Stomach (tissue), 9 donors: ENCODE measurements around the gene SDK2. TPM values are rescaled to one million over a fixed set of nuclear protein-coding genes. Genes with fewer than 3 reads are reported as not detected.

ENCODE experiments used
- DNase-seq, 2 donors: peaks; one replicate each; pipeline versions ENCODE4 v3.0.0 to v3.0.0-alpha.2; 2013 to 2019
- H3K27ac ChIP-seq, 5 donors: fragments of 200-600 bp in 4 of 5; sonication (generic) in 4 of 5; one replicate each; pipeline ENCODE4 v1.5.1; 2013 to 2019; ENCODE audit warnings: mild to moderate bottlenecking in 1 of 5, moderate library complexity in 1 of 5
- H3K27me3 ChIP-seq, 3 donors: fragments of 200-600 bp; sonication (generic); one replicate each; pipeline ENCODE4 v1.5.1; 2017 to 2019; ENCODE audit warnings: mixed run types in 1 of 3
- H3K36me3 ChIP-seq, 4 donors: fragments of 200-600 bp; sonication (generic); 1 replicate in 3 of 4; 2 replicates in 1 of 4; pipeline ENCODE4 v1.5.1; 2016 to 2019
- H3K4me1 ChIP-seq, 4 donors: fragments of 200-600 bp; sonication (generic); one replicate each; pipeline ENCODE4 v1.5.1; 2016 to 2019
- H3K4me3 ChIP-seq, 4 donors: fragments of 200-600 bp; sonication (generic) in 3 of 4; one replicate each; pipeline ENCODE4 v1.5.1; 2016 to 2019; ENCODE audit warnings: mild to moderate bottlenecking in 1 of 4
- H3K9me3 ChIP-seq, 4 donors: fragments of 200-600 bp; sonication (generic); one replicate each; pipeline ENCODE4 v1.5.1; 2016 to 2019
- CTCF ChIP-seq, 7 experiments: fragments of 450-650 bp in 4 of 7; fragments of 200-600 bp in 3 of 7; sonication (generic) in 3 of 7; IDR thresholded peaks; one replicate each; pipeline ENCODE4 v1.5.1; 2016 to 2019; ENCODE audit warnings: antibody characterized with exemption in 7 of 7, control low read depth in 2 of 7, mild to moderate bottlenecking in 1 of 7
- EP300 ChIP-seq: sonication (generic); formaldehyde crosslinking; IDR thresholded peaks from one replicate; pipeline ENCODE4 v1.6.1; 2017; ENCODE audit warnings: antibody characterized with exemption
- POLR2A ChIP-seq, 4 donors: fragments of 450-650 bp; IDR thresholded peaks; one replicate each; pipeline ENCODE4 v1.6.1; 2016; ENCODE audit warnings: antibody characterized with exemption in 4 of 4, control low read depth in 2 of 4, mild to moderate bottlenecking in 1 of 4, moderate library complexity in 1 of 4
- POLR2AphosphoS5 ChIP-seq, 3 donors: sonication (generic); formaldehyde crosslinking; IDR thresholded peaks; one replicate each; pipeline ENCODE4 v1.6.1; 2016; ENCODE audit warnings: antibody characterized with exemption in 3 of 3
- WGBS, 5 donors: extraction: QIAGEN DNeasy Blood & Tissue Kit in 3 of 5; methylation state at CpG; one replicate each; pipeline versions ENCODE4 v1.1.5 to v1.1.7; 2013 to 2018; 5-methylcytosine and 5-hydroxymethylcytosine counted together
- intact Hi-C: fragments of 100-400 bp; cut with DNase I; formaldehyde crosslinking; loops from one replicate; pipeline ENCODE4 v1.15.1; 2023; ENCODE audit warnings: low total_unique reads
- polyA plus RNA-seq, 3 donors: library from polyadenylated mRNA; stranded (reverse); fragments of 200-250 nt; gene quantifications; one replicate each; pipeline ENCODE4 v1.2.3, GENCODE V29; 2013
- total RNA-seq, 5 donors: library from RNA; depleted of rRNA; stranded (reverse); fragments of >200 nt; gene quantifications; one replicate each; pipeline versions ENCODE4 v1.1.0 to v1.2.3, GENCODE V29; 2014 to 2016
- donor health status: healthy with polysubstance abuse.
- donor health status: Bipolar disorder and iron deficiency.
- donor health status: healthy.

SDK2 gene
- total and polyA plus RNA-seq, 8 donors: under 0.01 to 9.6 (median 0.44) TPM; not detected in 1

GRCh38 chr17:73625991-73626673, 18.1 kb downstream of the SDK2 start:
- Histone ChIP-seq H3K27ac (no peak overlapping the region), H3K27me3 (peaks cover 0 to 7% (median 4%) of the 10 kb centered on the region in 3 donors), H3K4me1 (no peaks in the 10 kb centered on the region), H3K36me3 (no peaks in the 10 kb centered on the region), H3K9me3 (no peaks in the 10 kb centered on the region), H3K4me3 (no peak overlapping the region)
- intact Hi-C loops: no loop called here
- TF ChIP-seq POLR2A (IDR thresholded peaks at IDR 0.05): no peak
- DNase-seq: no peak
- WGBS, 5 donors: 66 to 81% (median 79%) methylated on average over 12 of the region's 12 CpGs

GRCh38 chr17:73625006-73625405, 19.2 kb downstream of the SDK2 start:
- no peak for DNase-seq
- Histone ChIP-seq H3K9me3 (no peaks in the 10 kb centered on the region), H3K4me3 (no peak overlapping the region), H3K27me3 (peaks cover 0 to 7% (median 0%) of the 10 kb centered on the region in 3 donors), H3K4me1 (no peaks in the 10 kb centered on the region), H3K27ac (no peak overlapping the region), H3K36me3 (no peaks in the 10 kb centered on the region)
- TF ChIP-seq CTCF (IDR thresholded peaks at IDR 0.05): no peak
- no peak for TF ChIP-seq POLR2A (IDR thresholded peaks at IDR 0.05)
- no peak for TF ChIP-seq POLR2AphosphoS5 (IDR thresholded peaks at IDR 0.05)
- 81 to 89% (median 85%) methylated on average over 7 of the region's 7 CpGs for WGBS, 5 donors
- intact Hi-C loops: no loop called here

GRCh38 chr17:73624496-73624988, 19.7 kb downstream of the SDK2 start:
- TF ChIP-seq POLR2A (IDR thresholded peaks at IDR 0.05) (no peak), POLR2AphosphoS5 (IDR thresholded peaks at IDR 0.05) (no peak), EP300 (no peak), CTCF (IDR thresholded peaks at IDR 0.05) (no peak)
- H3K27ac ChIP-seq: no peak overlapping the region
- H3K36me3 ChIP-seq: no peaks in the 10 kb centered on the region
- WGBS, 5 donors: 86 to 94% (median 90%) methylated on average over 7 of the region's 7 CpGs
- DNase-seq: no peak
- no peaks in the 10 kb centered on the region for H3K4me1 ChIP-seq
- intact Hi-C loops: no loop called here
- H3K9me3 ChIP-seq: no peaks in the 10 kb centered on the region
- no peak overlapping the region for H3K4me3 ChIP-seq
- peaks cover 0 to 7% (median 0%) of the 10 kb centered on the region in 3 donors for H3K27me3 ChIP-seq

GRCh38 chr17:73623818-73624217, 20.4 kb downstream of the SDK2 start:
- Histone ChIP-seq H3K27ac (no peak overlapping the region), H3K27me3 (peaks cover 0 to 5% (median 0%) of the 10 kb centered on the region in 3 donors), H3K9me3 (peaks cover 0 to 3% (median 0%) of the 10 kb centered on the region in 4 donors), H3K36me3 (no peaks in the 10 kb centered on the region), H3K4me3 (no peak overlapping the region), H3K4me1 (no peaks in the 10 kb centered on the region)
- 37 to 61% (median 42%) methylated on average over 3 of the region's 3 CpGs for WGBS, 5 donors
- intact Hi-C loops: no loop called here
- peak in 1 of 2 donors; percentile 56 for DNase-seq
- TF ChIP-seq POLR2AphosphoS5 (IDR thresholded peaks at IDR 0.05): no peak
- no peak for TF ChIP-seq POLR2A (IDR thresholded peaks at IDR 0.05)
- no peak for TF ChIP-seq CTCF (IDR thresholded peaks at IDR 0.05)
- TF ChIP-seq EP300: no peak

GRCh38 chr17:73623247-73623646, 21.0 kb downstream of the SDK2 start:
- TF ChIP-seq POLR2A (IDR thresholded peaks at IDR 0.05) (no peak), CTCF (IDR thresholded peaks at IDR 0.05) (no peak), EP300 (no peak), POLR2AphosphoS5 (IDR thresholded peaks at IDR 0.05) (no peak)
- H3K4me3 ChIP-seq: no peak overlapping the region
- DNase-seq: no peak
- H3K36me3 ChIP-seq: no peaks in the 10 kb centered on the region
- H3K4me1 ChIP-seq: no peaks in the 10 kb centered on the region
- no peak overlapping the region for H3K27ac ChIP-seq
- 56 to 82% (median 74%) methylated on average over 2 of the region's 2 CpGs for WGBS, 5 donors
- H3K27me3 ChIP-seq: no peaks in the 10 kb centered on the region
- intact Hi-C loops: no loop called here
- H3K9me3 ChIP-seq: peaks cover 0 to 8% (median 0%) of the 10 kb centered on the region in 4 donors
